Activated CD4-positive, alpha-beta T cell treated with anti-CD3 and anti-CD28 coated beads, Interleukin-2, amount 10 ng/mL, durations not matched to agents 7 days and 5 days (primary cell): ENCODE data around the gene TBC1D21. TPM values are rescaled to one million over a fixed set of nuclear protein-coding genes. Genes with fewer than 3 reads are reported as not detected.
A peak's percentile ranks its signal among the peaks of the same experiment; 100 is the strongest.

Source experiments
- CTCF ChIA-PET: fragments of 350-600 bp; sonication (Branson Sonifier 250); formaldehyde crosslinking; loops from one replicate; lab custom pipeline; 2021; ENCODE audit warnings: antibody characterized with exemption; lab: Charles Lee
- POLR2A ChIA-PET: fragments of 350-600 bp; sonication (Branson Sonifier 250); formaldehyde crosslinking; loops from one replicate; lab custom pipeline; 2021; ENCODE audit warnings: antibody characterized with exemption; lab: Charles Lee
- DNase-seq: peaks from one replicate; pipeline ENCODE4 v3.0.0-alpha.2; 2020
- H3K27ac Mint-ChIP-seq: one replicate; pipeline ENCODE4 v1.8.0; 2021; ENCODE audit warnings: mild to moderate bottlenecking, moderate library complexity, mixed read lengths
- H3K27me3 Mint-ChIP-seq: one replicate; pipeline ENCODE4 v1.8.0; 2021; ENCODE audit warnings: mixed read lengths
- H3K36me3 Mint-ChIP-seq: one replicate; pipeline ENCODE4 v1.8.0; 2021; ENCODE audit warnings: low read depth, mixed read lengths
- H3K4me1 Mint-ChIP-seq: one replicate; pipeline ENCODE4 v1.8.0; 2021; ENCODE audit warnings: mixed read lengths
- H3K4me3 Mint-ChIP-seq: one replicate; pipeline ENCODE4 v1.8.0; 2021; ENCODE audit warnings: mild to moderate bottlenecking, moderate library complexity, mixed read lengths
- H3K9me3 Mint-ChIP-seq: one replicate; pipeline ENCODE4 v1.8.0; 2021; ENCODE audit warnings: mixed read lengths
- total RNA-seq, 2 experiments: library from RNA; stranded (reverse); gene quantifications; one replicate each; pipeline ENCODE4 v1.2.3, GENCODE V29; 2021

The TBC1D21 gene
- total RNA-seq, 2 experiments from 2014 or later, result not detected

DNA sequence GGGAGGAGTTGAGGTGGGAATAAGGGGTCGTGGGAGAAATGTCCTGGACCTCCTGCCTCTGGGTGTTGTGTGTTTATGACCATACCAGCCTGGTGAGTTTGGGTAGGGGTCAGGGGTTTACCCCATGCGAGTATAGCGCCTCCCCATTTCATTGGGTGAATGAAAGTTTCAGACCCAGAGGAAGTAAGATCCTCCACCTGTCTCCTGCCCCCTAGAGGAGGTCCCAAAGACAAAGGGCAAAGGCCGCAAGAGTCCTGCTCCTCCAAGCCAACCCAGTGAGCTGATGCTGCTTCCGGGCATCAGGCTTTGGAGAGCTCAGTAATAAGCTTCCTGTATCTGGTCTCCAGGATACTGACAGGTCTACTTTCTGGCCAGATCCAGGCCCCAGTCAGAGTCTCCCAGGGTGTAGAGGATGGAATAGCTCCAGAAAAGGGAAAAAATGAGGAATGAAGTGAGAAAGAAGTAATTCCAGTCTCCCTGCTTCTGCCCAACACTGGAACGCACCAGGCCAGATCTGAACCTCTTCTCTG lies 6.4 kb upstream of the TBC1D21 start:
- peaks cover 49% of the 10 kb centered on the region for H3K27me3 Mint-ChIP-seq
- ChIA-PET CTCF (interaction anchor here (0.5 kb wide), 1 partner anchor 1352 kb away, joined by 4 read pairs; no protein-coding TSS in a partner anchor), POLR2A (no interaction called here)
- H3K9me3 Mint-ChIP-seq, result no peaks in the 10 kb centered on the region
- peaks cover 4% of the 10 kb centered on the region for H3K4me1 Mint-ChIP-seq
- H3K27ac Mint-ChIP-seq, result no peak overlapping the region
- no peak overlapping the region for H3K4me3 Mint-ChIP-seq
- H3K36me3 Mint-ChIP-seq, result no peaks in the 10 kb centered on the region
- no peak for DNase-seq

GRCh38 chr15:73867426-73867825 lies 5.9 kb upstream of the TBC1D21 start:
- no peak overlapping the region for H3K27ac Mint-ChIP-seq
- ChIA-PET POLR2A (no interaction called here), CTCF (interaction anchor here (0.5 kb wide), 1 partner anchor 1353 kb away, joined by 4 read pairs; no protein-coding TSS in a partner anchor)
- H3K27me3 Mint-ChIP-seq, result peaks cover 49% of the 10 kb centered on the region
- H3K4me3 Mint-ChIP-seq, result no peak overlapping the region
- peaks cover 4% of the 10 kb centered on the region for H3K4me1 Mint-ChIP-seq
- no peak for DNase-seq
- no peaks in the 10 kb centered on the region for H3K9me3 Mint-ChIP-seq
- H3K36me3 Mint-ChIP-seq, result no peaks in the 10 kb centered on the region

DNA sequence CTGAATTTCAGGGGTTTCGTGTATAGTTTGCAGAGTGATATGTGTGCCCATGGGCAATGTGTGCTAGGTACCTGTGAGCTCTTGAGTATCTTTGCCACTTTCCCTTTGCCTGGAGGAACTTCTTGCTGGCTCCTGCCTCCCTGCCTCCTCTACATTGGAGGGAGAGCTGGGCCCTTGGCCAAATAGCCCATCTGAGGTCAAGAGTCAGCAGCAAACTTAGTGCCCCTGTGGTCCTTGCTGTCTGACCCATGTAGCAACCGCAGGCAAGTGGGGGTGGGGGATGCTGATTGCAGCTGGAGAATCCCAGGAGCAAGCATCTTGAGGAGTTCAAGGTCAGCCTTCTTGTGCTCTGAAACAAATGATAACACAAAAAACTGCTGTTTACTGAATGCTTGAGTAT lies 5.4 kb upstream of the TBC1D21 start:
- Mint-ChIP-seq H3K4me1 (peaks cover 4% of the 10 kb centered on the region), H3K9me3 (no peaks in the 10 kb centered on the region), H3K4me3 (no peak overlapping the region), H3K27ac (no peak overlapping the region), H3K36me3 (no peaks in the 10 kb centered on the region), H3K27me3 (peaks cover 49% of the 10 kb centered on the region)
- DNase-seq, result no peak
- CTCF ChIA-PET, result no interaction called here
- POLR2A ChIA-PET, result no interaction called here

DNA sequence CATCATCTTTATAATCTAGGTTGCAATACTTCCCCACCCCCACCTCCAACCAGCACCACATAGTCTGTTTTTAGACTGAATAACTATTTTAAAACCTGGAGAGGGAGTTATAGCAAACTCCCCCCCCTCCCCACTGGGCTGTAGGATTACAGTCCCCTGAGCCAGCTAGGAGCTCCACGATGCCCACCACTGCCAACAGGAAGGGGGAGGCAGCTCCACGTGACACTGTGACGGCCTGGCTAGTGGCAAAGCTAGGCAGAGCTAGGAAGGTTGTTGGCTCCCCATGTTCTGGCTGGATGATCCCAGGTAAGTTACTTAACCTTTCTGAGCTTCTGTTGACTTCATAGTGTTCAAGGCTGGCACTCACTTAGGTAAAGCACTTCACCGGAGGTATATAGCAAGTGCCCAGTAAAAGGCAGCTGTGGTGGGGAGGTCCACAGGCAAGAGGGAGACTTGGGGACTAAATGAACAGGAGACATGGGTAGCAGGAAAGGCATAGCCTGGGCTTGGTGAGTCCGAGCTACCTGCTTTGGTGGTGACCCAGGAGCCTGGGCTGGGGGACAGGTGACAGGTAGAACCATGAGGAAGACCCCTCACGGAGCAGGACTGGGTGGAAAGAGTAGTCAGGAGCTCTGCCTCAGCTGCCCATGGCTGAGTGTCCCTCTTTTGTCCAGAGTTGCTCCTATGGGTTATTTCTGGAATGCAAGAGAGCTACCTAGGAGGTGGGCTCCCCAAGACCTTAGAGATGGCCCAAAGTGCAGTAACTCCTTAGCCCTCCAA lies 4.0 kb upstream of the TBC1D21 start:
- no peak for DNase-seq
- no peak overlapping the region for H3K4me3 Mint-ChIP-seq
- H3K9me3 Mint-ChIP-seq, result no peaks in the 10 kb centered on the region
- CTCF ChIA-PET, result no interaction called here
- H3K4me1 Mint-ChIP-seq, result peaks cover 4% of the 10 kb centered on the region
- H3K27ac Mint-ChIP-seq, result no peak overlapping the region
- H3K36me3 Mint-ChIP-seq, result no peaks in the 10 kb centered on the region
- POLR2A ChIA-PET, result no interaction called here
- peaks cover 44% of the 10 kb centered on the region for H3K27me3 Mint-ChIP-seq

DNA sequence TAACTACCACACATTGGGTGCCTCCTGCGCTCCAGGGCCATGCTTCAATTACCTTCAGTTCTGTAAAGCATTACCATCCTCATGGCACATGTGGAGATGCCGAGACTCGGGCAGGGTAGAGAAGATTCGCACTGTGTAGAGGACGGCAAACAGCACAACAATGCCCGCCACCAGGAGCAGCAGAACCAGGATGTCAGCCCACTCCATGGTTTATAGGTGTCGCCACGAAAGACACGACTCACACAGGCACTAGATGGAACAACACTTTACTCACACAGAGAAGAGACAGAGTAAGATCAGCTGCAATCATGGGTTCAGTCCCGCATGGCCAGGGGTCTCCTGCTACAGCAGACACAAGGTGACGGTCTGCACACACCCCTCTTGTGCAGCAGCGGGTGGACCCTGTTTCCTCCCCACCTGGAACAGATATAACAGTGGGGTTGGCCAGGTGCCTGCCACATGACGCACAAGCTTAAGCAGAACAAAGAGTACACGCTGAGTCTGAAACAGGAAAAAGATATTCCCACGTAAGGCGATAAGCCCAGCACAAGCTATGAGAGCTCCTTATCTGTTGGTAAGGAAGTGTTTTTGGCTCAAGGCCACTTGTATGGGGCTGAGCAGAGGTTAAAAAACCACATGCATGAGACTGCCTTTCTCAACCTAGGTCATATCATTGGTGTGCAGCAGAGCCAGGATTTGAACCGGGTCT lies 2.5 kb upstream of the TBC1D21 start:
- H3K4me3 Mint-ChIP-seq, result no peak overlapping the region
- POLR2A ChIA-PET, result no interaction called here
- CTCF ChIA-PET, result interaction anchor here (0.6 kb wide), 1 partner anchor 88 kb away, joined by 3 read pairs; no protein-coding TSS in a partner anchor
- H3K36me3 Mint-ChIP-seq, result no peaks in the 10 kb centered on the region
- H3K9me3 Mint-ChIP-seq, result no peaks in the 10 kb centered on the region
- no peak for DNase-seq
- H3K27me3 Mint-ChIP-seq, result peaks cover 47% of the 10 kb centered on the region
- no peak overlapping the region for H3K27ac Mint-ChIP-seq
- peaks cover 3% of the 10 kb centered on the region for H3K4me1 Mint-ChIP-seq

- no peak for DNase-seq
- Mint-ChIP-seq H3K27ac (no peak overlapping the region), H3K27me3 (peaks cover 43% of the 10 kb centered on the region), H3K4me3 (no peak overlapping the region), H3K4me1 (peaks cover 3% of the 10 kb centered on the region), H3K9me3 (no peaks in the 10 kb centered on the region), H3K36me3 (no peaks in the 10 kb centered on the region)
- POLR2A ChIA-PET, result no interaction called here
- CTCF ChIA-PET, result interaction anchor here (1.1 to 1.3 kb wide), 2 partner anchors 11 to 55 kb away, joined by 3 read pairs; no protein-coding TSS in a partner anchor
These were observed 1.0 kb upstream of the TBC1D21 start for GRCh38 chr15:73872346-73872745.

- ChIA-PET POLR2A (no interaction called here), CTCF (interaction anchor here (0.8 to 1.7 kb wide), 10 partner anchors 9 to 154 kb away, joined by 3 to 5 read pairs (median 3); no protein-coding TSS in a partner anchor)
- Mint-ChIP-seq H3K9me3 (no peaks in the 10 kb centered on the region), H3K4me3 (no peak overlapping the region), H3K27me3 (peaks cover 48% of the 10 kb centered on the region), H3K27ac (no peak overlapping the region), H3K36me3 (no peaks in the 10 kb centered on the region), H3K4me1 (peaks cover 3% of the 10 kb centered on the region)
- DNase-seq, result peak; percentile 60
These were observed 636 bp downstream of the TBC1D21 start for GRCh38 chr15:73873889-73874511.

GRCh38 chr15:73879426-73879825 lies 6.1 kb downstream of the TBC1D21 start:
- Mint-ChIP-seq H3K9me3 (no peaks in the 10 kb centered on the region), H3K27me3 (peaks cover 13% of the 10 kb centered on the region), H3K4me1 (peaks cover 3% of the 10 kb centered on the region), H3K4me3 (no peak overlapping the region), H3K27ac (no peak overlapping the region), H3K36me3 (no peaks in the 10 kb centered on the region)
- ChIA-PET POLR2A (no interaction called here), CTCF (no interaction called here)
- no peak for DNase-seq

- POLR2A ChIA-PET, result no interaction called here
- Mint-ChIP-seq H3K4me3 (no peak overlapping the region), H3K27ac (no peak overlapping the region), H3K9me3 (no peaks in the 10 kb centered on the region), H3K27me3 (peaks cover 6% of the 10 kb centered on the region), H3K36me3 (no peaks in the 10 kb centered on the region), H3K4me1 (no peaks in the 10 kb centered on the region)
- no peak for DNase-seq
- CTCF ChIA-PET, result no interaction called here
These were observed 8.4 kb downstream of the TBC1D21 start for GRCh38 chr15:73881579-73882320.

DNA sequence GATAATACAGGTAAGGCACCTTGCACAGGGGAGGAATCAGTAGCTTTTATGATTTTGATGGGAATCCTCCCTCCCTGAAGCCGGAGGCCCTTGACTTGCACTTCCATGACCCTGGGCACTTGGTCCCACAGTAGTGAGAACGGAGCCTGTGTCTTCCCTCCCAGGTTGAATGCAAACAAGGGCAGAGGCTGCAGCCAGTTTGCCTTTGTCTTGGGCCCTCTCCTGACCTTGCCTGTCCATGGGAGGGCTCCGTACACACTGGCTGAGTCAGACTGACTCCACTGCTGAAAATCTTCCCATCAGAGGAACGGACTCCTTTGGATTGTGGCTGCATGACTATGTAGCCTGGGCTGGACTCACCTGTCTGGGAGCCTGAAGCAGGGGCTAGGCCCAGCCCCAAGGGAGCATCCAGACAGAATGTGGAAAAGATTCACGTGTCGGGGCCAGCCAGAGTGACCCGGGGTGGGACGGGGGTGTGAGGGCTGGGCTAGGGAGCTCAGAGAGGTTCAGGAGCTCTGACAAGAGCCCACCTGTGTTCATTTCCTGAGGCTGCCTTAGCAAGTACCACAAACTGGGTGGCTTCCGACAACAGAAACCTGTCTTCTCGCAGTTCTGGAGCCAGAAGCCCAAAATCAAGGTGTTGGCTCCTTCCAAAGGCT lies 9.5 kb downstream of the TBC1D21 start:
- no peaks in the 10 kb centered on the region for H3K36me3 Mint-ChIP-seq
- no peak for DNase-seq
- ChIA-PET POLR2A (no interaction called here), CTCF (no interaction called here)
- H3K4me3 Mint-ChIP-seq, result no peak overlapping the region
- H3K4me1 Mint-ChIP-seq, result no peaks in the 10 kb centered on the region
- no peaks in the 10 kb centered on the region for H3K9me3 Mint-ChIP-seq
- no peak overlapping the region for H3K27ac Mint-ChIP-seq
- H3K27me3 Mint-ChIP-seq, result peaks cover under 1% of the 10 kb centered on the region

DNA sequence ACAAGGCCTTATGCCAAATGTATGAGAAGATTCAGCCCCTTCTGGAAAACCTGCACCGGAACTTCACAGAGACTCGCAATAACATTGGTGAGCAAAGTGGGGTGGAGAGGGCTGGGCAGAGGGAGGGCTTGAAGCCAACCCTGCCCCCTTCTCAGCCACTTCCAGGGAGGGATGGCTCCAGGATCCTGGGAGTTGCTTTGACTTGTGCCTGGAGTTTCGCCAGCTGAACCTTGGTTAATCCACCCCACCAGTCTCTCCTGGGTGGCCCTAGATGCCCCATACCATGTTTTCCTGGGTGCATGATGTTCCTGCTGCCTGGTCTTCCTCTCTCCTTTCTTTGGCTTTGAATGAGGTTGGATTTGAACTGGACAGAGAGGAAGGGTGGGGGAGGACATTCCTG lies 10.8 kb downstream of the TBC1D21 start:
- H3K4me3 Mint-ChIP-seq, result no peak overlapping the region
- H3K4me1 Mint-ChIP-seq, result no peaks in the 10 kb centered on the region
- H3K36me3 Mint-ChIP-seq, result no peaks in the 10 kb centered on the region
- no peaks in the 10 kb centered on the region for H3K9me3 Mint-ChIP-seq
- no peak for DNase-seq
- H3K27ac Mint-ChIP-seq, result no peak overlapping the region
- H3K27me3 Mint-ChIP-seq, result no peaks in the 10 kb centered on the region
- ChIA-PET POLR2A (no interaction called here), CTCF (no interaction called here)
